ENCODE measurements around the gene FRMPD4.

FRMPD4 gene

GRCh38 chrX:12702509-12703091 is 564.3 kb downstream of the FRMPD4 start (continued):
- TF ChIP-seq, protein P1, sequence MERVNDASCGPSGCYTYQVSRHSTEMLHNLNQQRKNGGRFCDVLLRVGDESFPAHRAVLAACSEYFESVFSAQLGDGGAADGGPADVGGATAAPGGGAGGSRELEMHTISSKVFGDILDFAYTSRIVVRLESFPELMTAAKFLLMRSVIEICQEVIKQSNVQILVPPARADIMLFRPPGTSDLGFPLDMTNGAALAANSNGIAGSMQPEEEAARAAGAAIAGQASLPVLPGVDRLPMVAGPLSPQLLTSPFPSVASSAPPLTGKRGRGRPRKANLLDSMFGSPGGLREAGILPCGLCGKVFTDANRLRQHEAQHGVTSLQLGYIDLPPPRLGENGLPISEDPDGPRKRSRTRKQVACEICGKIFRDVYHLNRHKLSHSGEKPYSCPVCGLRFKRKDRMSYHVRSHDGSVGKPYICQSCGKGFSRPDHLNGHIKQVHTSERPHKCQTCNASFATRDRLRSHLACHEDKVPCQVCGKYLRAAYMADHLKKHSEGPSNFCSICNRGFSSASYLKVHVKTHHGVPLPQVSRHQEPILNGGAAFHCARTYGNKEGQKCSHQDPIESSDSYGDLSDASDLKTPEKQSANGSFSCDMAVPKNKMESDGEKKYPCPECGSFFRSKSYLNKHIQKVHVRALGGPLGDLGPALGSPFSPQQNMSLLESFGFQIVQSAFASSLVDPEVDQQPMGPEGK (CRISPR knock-in tag; IDR thresholded peaks at IDR 0.05; ENCODE audit: borderline replicate concordance), result no peak
- TF ChIP-seq ZNF8 (CRISPR knock-in tag; IDR thresholded peaks at IDR 0.05) (no peak), GLIS3 (CRISPR knock-in tag; IDR thresholded peaks at IDR 0.05) (no peak), ARNTL (CRISPR knock-in tag; IDR thresholded peaks at IDR 0.05; ENCODE audit: borderline replicate concordance, low read depth) (no peak), TOX (CRISPR knock-in tag; IDR thresholded peaks at IDR 0.05; ENCODE audit: borderline replicate concordance) (no peak)
- TF ChIP-seq, protein P2, sequence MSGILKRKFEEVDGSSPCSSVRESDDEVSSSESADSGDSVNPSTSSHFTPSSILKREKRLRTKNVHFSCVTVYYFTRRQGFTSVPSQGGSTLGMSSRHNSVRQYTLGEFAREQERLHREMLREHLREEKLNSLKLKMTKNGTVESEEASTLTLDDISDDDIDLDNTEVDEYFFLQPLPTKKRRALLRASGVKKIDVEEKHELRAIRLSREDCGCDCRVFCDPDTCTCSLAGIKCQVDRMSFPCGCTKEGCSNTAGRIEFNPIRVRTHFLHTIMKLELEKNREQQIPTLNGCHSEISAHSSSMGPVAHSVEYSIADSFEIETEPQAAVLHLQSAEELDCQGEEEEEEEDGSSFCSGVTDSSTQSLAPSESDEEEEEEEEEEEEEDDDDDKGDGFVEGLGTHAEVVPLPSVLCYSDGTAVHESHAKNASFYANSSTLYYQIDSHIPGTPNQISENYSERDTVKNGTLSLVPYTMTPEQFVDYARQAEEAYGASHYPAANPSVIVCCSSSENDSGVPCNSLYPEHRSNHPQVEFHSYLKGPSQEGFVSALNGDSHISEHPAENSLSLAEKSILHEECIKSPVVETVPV (CRISPR knock-in tag; IDR thresholded peaks at IDR 0.05), result no peak

- no peak for TF ChIP-seq BACH2 (CRISPR knock-in tag; IDR thresholded peaks at IDR 0.05; ENCODE audit: borderline replicate concordance)
- no peak for TF ChIP-seq ZNF565 (CRISPR knock-in tag; conservative IDR thresholded peaks at IDR 0.05; ENCODE audit: low read depth)
- no peak for TF ChIP-seq RARB (CRISPR knock-in tag; IDR thresholded peaks at IDR 0.05)
- no peak for TF ChIP-seq ZNF70 (CRISPR knock-in tag; IDR thresholded peaks at IDR 0.05)
- TF ChIP-seq GLIS3 (CRISPR knock-in tag; IDR thresholded peaks at IDR 0.05), result no peak
- no peak for TF ChIP-seq SNAI2 (CRISPR knock-in tag; IDR thresholded peaks at IDR 0.05)
- no peak for TF ChIP-seq PPARA (CRISPR knock-in tag; IDR thresholded peaks at IDR 0.05; ENCODE audit: borderline replicate concordance)
- TF ChIP-seq, protein P3, sequence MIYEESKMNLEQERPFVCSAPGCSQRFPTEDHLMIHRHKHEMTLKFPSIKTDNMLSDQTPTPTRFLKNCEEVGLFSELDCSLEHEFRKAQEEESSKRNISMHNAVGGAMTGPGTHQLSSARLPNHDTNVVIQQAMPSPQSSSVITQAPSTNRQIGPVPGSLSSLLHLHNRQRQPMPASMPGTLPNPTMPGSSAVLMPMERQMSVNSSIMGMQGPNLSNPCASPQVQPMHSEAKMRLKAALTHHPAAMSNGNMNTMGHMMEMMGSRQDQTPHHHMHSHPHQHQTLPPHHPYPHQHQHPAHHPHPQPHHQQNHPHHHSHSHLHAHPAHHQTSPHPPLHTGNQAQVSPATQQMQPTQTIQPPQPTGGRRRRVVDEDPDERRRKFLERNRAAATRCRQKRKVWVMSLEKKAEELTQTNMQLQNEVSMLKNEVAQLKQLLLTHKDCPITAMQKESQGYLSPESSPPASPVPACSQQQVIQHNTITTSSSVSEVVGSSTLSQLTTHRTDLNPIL (CRISPR knock-in tag; IDR thresholded peaks at IDR 0.05; ENCODE audit: low read depth), result no peak
- no peak for ATAC-seq
Observed at GRCh38 chrX:12704706-12705105, 566.4 kb downstream of the FRMPD4 start.

GRCh38 chrX:12709047-12709446 is 570.8 kb downstream of the FRMPD4 start:
- no peak for ATAC-seq
- TF ChIP-seq, protein P4, sequence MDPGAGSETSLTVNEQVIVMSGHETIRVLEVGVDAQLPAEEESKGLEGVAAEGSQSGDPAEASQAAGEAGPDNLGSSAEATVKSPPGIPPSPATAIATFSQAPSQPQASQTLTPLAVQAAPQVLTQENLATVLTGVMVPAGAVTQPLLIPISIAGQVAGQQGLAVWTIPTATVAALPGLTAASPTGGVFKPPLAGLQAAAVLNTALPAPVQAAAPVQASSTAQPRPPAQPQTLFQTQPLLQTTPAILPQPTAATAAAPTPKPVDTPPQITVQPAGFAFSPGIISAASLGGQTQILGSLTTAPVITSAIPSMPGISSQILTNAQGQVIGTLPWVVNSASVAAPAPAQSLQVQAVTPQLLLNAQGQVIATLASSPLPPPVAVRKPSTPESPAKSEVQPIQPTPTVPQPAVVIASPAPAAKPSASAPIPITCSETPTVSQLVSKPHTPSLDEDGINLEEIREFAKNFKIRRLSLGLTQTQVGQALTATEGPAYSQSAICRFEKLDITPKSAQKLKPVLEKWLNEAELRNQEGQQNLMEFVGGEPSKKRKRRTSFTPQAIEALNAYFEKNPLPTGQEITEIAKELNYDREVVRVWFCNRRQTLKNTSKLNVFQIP (CRISPR knock-in tag; IDR thresholded peaks at IDR 0.05; ENCODE audit: borderline replicate concordance, low read depth), result no peak
- TF ChIP-seq TOX (CRISPR knock-in tag; IDR thresholded peaks at IDR 0.05; ENCODE audit: borderline replicate concordance) (no peak), OSR1 (CRISPR knock-in tag; IDR thresholded peaks at IDR 0.05) (no peak)
- TF ChIP-seq, protein P3 (CRISPR knock-in tag; IDR thresholded peaks at IDR 0.05; ENCODE audit: low read depth), result no peak

GRCh38 chrX:12711435-12712040 is 573.3 kb downstream of the FRMPD4 start:
- ATAC-seq, result no peak
- no peak for TF ChIP-seq ZNF565 (CRISPR knock-in tag; conservative IDR thresholded peaks at IDR 0.05; ENCODE audit: low read depth)
- TF ChIP-seq, protein P5, sequence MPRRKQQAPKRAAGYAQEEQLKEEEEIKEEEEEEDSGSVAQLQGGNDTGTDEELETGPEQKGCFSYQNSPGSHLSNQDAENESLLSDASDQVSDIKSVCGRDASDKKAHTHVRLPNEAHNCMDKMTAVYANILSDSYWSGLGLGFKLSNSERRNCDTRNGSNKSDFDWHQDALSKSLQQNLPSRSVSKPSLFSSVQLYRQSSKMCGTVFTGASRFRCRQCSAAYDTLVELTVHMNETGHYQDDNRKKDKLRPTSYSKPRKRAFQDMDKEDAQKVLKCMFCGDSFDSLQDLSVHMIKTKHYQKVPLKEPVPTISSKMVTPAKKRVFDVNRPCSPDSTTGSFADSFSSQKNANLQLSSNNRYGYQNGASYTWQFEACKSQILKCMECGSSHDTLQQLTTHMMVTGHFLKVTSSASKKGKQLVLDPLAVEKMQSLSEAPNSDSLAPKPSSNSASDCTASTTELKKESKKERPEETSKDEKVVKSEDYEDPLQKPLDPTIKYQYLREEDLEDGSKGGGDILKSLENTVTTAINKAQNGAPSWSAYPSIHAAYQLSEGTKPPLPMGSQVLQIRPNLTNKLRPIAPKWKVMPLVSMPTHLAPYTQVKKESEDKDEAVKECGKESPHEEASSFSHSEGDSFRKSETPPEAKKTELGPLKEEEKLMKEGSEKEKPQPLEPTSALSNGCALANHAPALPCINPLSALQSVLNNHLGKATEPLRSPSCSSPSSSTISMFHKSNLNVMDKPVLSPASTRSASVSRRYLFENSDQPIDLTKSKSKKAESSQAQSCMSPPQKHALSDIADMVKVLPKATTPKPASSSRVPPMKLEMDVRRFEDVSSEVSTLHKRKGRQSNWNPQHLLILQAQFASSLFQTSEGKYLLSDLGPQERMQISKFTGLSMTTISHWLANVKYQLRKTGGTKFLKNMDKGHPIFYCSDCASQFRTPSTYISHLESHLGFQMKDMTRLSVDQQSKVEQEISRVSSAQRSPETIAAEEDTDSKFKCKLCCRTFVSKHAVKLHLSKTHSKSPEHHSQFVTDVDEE (CRISPR knock-in tag; IDR thresholded peaks at IDR 0.05), result no peak
- TF ChIP-seq TOX (CRISPR knock-in tag; IDR thresholded peaks at IDR 0.05; ENCODE audit: borderline replicate concordance), result no peak
- no peak for TF ChIP-seq ZNF70 (CRISPR knock-in tag; IDR thresholded peaks at IDR 0.05)
- no peak for TF ChIP-seq RARB (CRISPR knock-in tag; IDR thresholded peaks at IDR 0.05)
- TF ChIP-seq ISL1 (CRISPR knock-in tag; IDR thresholded peaks at IDR 0.05), result no peak
- no peak for TF ChIP-seq OSR1 (CRISPR knock-in tag; IDR thresholded peaks at IDR 0.05)
- TF ChIP-seq TCF4 (CRISPR knock-in tag; IDR thresholded peaks at IDR 0.05; ENCODE audit: borderline replicate concordance), result no peak
- TF ChIP-seq BACH2 (CRISPR knock-in tag; IDR thresholded peaks at IDR 0.05; ENCODE audit: borderline replicate concordance), result no peak
- TF ChIP-seq, protein P4 (CRISPR knock-in tag; IDR thresholded peaks at IDR 0.05; ENCODE audit: borderline replicate concordance, low read depth), result no peak

All from SK-N-SH treated with all-trans-retinoic acid at 6 μM for 48 hours (cell line).